Liver (tissue), 3 donors: Measurements from ENCODE around the gene PTPRD.

ENCODE experiments used
- CTCF ChIP-seq: fragments of 150-350 bp; IDR thresholded peaks from 2 replicates; pipeline ENCODE4 v1.5.1; 2017; ENCODE audit warnings: improper control_type of control experiment, low read depth, low read length; ENCODE audit not compliant: missing input control
- EGR1 ChIP-seq, 2 donors: IDR thresholded peaks; 2 replicates each; pipeline ENCODE4 v1.6.1; 2016 to 2018; ENCODE audit warnings: antibody characterized with exemption in 2 of 2, low read depth in 2 of 2
- GABPA ChIP-seq, 2 donors: IDR thresholded peaks in 1 of 2; conservative IDR thresholded peaks in 1 of 2; 2 replicates each; pipeline ENCODE4 v1.6.1; 2016; ENCODE audit warnings: antibody characterized with exemption in 2 of 2, mild to moderate bottlenecking in 1 of 2, moderate library complexity in 1 of 2
- RAD21 ChIP-seq, 2 donors: IDR thresholded peaks; 2 replicates each; pipeline ENCODE4 v1.6.1; 2016; ENCODE audit warnings: antibody characterized with exemption in 2 of 2, mild to moderate bottlenecking in 2 of 2
- SP1 ChIP-seq: IDR thresholded peaks from 2 replicates; pipeline ENCODE4 v1.6.1; 2018; ENCODE audit warnings: antibody characterized with exemption, mild to moderate bottlenecking
- TAF1 ChIP-seq: conservative IDR thresholded peaks from 2 replicates; pipeline ENCODE4 v1.6.1; 2016; ENCODE audit warnings: antibody characterized with exemption, mild to moderate bottlenecking
- ZBTB33 ChIP-seq: IDR thresholded peaks from 2 replicates; pipeline ENCODE4 v1.6.1; 2016; ENCODE audit warnings: antibody characterized with exemption
- TF ChIP-seq, protein P1 (sequence below): IDR thresholded peaks from 2 replicates; pipeline ENCODE4 v1.6.1; 2016; ENCODE audit warnings: antibody characterized with exemption
- TF ChIP-seq, protein P2 (sequence below): IDR thresholded peaks from 2 replicates; pipeline ENCODE4 v1.6.1; 2016; ENCODE audit warnings: antibody characterized with exemption
- donor health status: healthy.
- donor health status: healthy.

DNA sequence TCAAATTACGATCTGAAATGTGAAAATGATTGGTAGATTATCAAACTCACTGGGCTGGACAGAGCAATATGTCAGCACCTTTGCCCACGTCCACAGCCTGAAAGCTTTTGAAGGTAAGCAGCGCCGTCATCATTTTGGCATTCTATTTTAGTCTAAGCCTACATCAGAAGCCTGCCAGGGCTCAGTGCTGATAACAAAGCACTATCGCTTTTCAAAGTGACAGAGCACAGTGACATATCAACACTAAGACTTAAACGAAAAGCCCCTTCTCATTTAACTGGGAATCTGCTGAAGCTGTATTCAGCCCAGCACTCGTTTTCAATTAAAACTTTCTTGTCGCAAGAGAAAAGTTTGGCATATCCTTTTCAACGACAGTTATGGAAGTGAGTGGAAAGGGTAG is 1076.3 kb downstream of the PTPRD start:
- TF ChIP-seq CTCF (no peak), GABPA (IDR thresholded peaks at IDR 0.05 in 1 of 2, conservative IDR thresholded peaks at IDR 0.05 in 1 of 2) (no peak), SP1 (no peak), ZBTB33 (no peak), EGR1 (IDR thresholded peaks at IDR 0.05; ENCODE audit: low read depth in 2 of 2) (no peak), RAD21 (IDR thresholded peaks at IDR 0.05) (no peak), TAF1 (no peak)
- TF ChIP-seq, protein P1, sequence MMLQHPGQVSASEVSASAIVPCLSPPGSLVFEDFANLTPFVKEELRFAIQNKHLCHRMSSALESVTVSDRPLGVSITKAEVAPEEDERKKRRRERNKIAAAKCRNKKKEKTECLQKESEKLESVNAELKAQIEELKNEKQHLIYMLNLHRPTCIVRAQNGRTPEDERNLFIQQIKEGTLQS: no peak
- TF ChIP-seq, protein P2, sequence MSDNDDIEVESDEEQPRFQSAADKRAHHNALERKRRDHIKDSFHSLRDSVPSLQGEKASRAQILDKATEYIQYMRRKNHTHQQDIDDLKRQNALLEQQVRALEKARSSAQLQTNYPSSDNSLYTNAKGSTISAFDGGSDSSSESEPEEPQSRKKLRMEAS: no peak
